Left ventricle myocardium inferior (tissue), 1 donor: ENCODE measurements around the gene FRZB. TPM values are rescaled to one million over a fixed set of nuclear protein-coding genes. Genes with fewer than 3 reads are reported as not detected.

Experiments used
- DNase-seq: peaks from one replicate; pipeline ENCODE4 v3.0.0-alpha.2; 2020
- H3K27ac ChIP-seq: fragments of 200-600 bp; replicated peaks from 2 replicates; pipeline ENCODE4 v1.8.0; 2021
- H3K27me3 ChIP-seq: fragments of 200-600 bp; 2 replicates; pipeline ENCODE4 v1.8.0; 2021; ENCODE audit warnings: low read depth
- H3K36me3 ChIP-seq: fragments of 200-600 bp; 2 replicates; pipeline ENCODE4 v1.8.0; 2021
- H3K4me1 ChIP-seq: fragments of 200-600 bp; 2 replicates; pipeline ENCODE4 v1.8.0; 2021
- H3K4me3 ChIP-seq: fragments of 200-600 bp; 2 replicates; pipeline ENCODE4 v1.8.0; 2021; ENCODE audit warnings: mild to moderate bottlenecking, moderate library complexity
- H3K9me3 ChIP-seq: fragments of 200-600 bp; replicated peaks from 2 replicates; pipeline ENCODE4 v1.8.0; 2021
- intact Hi-C: fragments of 100-400 bp; cut with micrococcal nuclease; formaldehyde crosslinking; loops from one replicate; pipeline ENCODE4 v1.11.0; 2022
- total RNA-seq: library from RNA; stranded (reverse); fragmentation: NEBNext Ultra II Directional; extraction: Animal tissue kit (Norgen Biotek cat#: 25700); gene quantifications from one replicate; pipeline ENCODE4 v1.2.1, GENCODE V29; 2021
- TF ChIP-seq, protein P1 (sequence below): fragments of 200-600 bp; IDR thresholded peaks from 2 replicates; pipeline ENCODE4 v1.8.0; 2021; ENCODE audit warnings: antibody characterized with exemption, mild to moderate bottlenecking, borderline replicate concordance
- donor health status: DM: no; HTN: yes; CAD: no; lungs with severe emphysema.

Gene FRZB
- total RNA-seq, 1 donor from 2014 or later: 2.2 TPM

- Histone ChIP-seq H3K27me3 (peaks cover 5% of the 10 kb centered on the region), H3K27ac (no peak overlapping the region), H3K4me1 (peaks cover 8% of the 10 kb centered on the region), H3K36me3 (no peaks in the 10 kb centered on the region), H3K4me3 (no peak overlapping the region), H3K9me3 (no peaks in the 10 kb centered on the region)
- no peak for DNase-seq
- TF ChIP-seq, protein P1, sequence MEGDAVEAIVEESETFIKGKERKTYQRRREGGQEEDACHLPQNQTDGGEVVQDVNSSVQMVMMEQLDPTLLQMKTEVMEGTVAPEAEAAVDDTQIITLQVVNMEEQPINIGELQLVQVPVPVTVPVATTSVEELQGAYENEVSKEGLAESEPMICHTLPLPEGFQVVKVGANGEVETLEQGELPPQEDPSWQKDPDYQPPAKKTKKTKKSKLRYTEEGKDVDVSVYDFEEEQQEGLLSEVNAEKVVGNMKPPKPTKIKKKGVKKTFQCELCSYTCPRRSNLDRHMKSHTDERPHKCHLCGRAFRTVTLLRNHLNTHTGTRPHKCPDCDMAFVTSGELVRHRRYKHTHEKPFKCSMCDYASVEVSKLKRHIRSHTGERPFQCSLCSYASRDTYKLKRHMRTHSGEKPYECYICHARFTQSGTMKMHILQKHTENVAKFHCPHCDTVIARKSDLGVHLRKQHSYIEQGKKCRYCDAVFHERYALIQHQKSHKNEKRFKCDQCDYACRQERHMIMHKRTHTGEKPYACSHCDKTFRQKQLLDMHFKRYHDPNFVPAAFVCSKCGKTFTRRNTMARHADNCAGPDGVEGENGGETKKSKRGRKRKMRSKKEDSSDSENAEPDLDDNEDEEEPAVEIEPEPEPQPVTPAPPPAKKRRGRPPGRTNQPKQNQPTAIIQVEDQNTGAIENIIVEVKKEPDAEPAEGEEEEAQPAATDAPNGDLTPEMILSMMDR: no peak
- intact Hi-C loops: no loop called here
Measured at GRCh38 chr2:182814804-182815203, 51.6 kb downstream of the FRZB start.

GRCh38 chr2:182814380-182814779, 52.1 kb downstream of the FRZB start:
- no peaks in the 10 kb centered on the region for H3K36me3 ChIP-seq

GRCh38 chr2:182810087-182810486, 56.4 kb downstream of the FRZB start:
- H3K36me3 ChIP-seq: no peaks in the 10 kb centered on the region
- no peak for DNase-seq
- H3K9me3 ChIP-seq: no peaks in the 10 kb centered on the region
- H3K4me3 ChIP-seq: no peak overlapping the region
- TF ChIP-seq, protein P1: no peak
- no peak overlapping the region for H3K27ac ChIP-seq
- intact Hi-C loops: no loop called here
- H3K4me1 ChIP-seq: no peaks in the 10 kb centered on the region
- H3K27me3 ChIP-seq: peaks cover 5% of the 10 kb centered on the region

More at GRCh38 chr2:182814380-182814779, 52.1 kb downstream of the FRZB start:
- no peaks in the 10 kb centered on the region for H3K9me3 ChIP-seq
- no peak overlapping the region for H3K27ac ChIP-seq
- DNase-seq: no peak
- H3K27me3 ChIP-seq: peaks cover 5% of the 10 kb centered on the region
- intact Hi-C loops: no loop called here
- H3K4me1 ChIP-seq: peaks cover 8% of the 10 kb centered on the region
- no peak overlapping the region for H3K4me3 ChIP-seq
- TF ChIP-seq, protein P1: no peak

DNA sequence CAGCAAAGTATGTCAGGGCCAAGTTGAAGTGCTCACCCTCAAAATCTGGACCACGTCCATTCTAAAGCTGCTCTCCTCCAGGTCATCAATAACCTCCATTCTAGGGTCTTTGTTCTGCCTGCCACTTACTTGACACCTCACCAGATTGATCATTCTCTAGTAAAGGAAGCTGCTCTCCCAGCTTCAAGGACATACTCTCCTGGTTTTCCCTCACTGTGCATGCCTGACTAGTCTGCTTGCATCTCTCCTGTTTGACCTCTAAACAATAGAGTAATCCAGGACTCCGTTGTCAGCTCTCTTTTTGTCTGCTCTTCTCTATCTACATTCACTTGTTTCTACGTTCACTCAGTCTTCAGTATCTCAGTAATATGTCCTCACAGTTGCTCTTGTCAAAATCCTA, 59.1 kb downstream of the FRZB start:
- peaks cover 5% of the 10 kb centered on the region for H3K27me3 ChIP-seq
- no peaks in the 10 kb centered on the region for H3K36me3 ChIP-seq
- H3K4me3 ChIP-seq: no peak overlapping the region
- DNase-seq: no peak
- TF ChIP-seq, protein P1: no peak
- no peak overlapping the region for H3K27ac ChIP-seq
- no peaks in the 10 kb centered on the region for H3K9me3 ChIP-seq
- intact Hi-C loops: no loop called here
- no peaks in the 10 kb centered on the region for H3K4me1 ChIP-seq

DNA sequence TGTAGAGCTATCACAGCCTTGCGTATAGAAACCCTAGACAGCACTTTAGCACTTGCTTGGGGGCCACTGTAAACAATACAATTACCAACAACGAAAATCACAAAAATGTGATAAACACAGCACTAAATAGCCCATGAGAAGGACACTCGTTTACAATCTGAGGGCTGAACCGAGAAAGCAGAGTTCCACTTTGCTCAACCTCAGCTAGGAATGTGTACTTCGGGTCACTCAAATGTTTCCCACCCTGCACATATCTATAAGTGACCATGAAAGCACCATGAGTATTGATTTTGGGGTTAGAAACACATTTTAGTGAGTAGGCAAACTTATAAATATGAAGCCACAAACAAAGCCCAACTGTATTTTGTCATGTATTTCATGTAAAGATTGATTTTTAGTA, 62.3 kb downstream of the FRZB start:
- Histone ChIP-seq H3K27ac (no peak overlapping the region), H3K9me3 (no peaks in the 10 kb centered on the region), H3K27me3 (no peaks in the 10 kb centered on the region), H3K4me3 (no peak overlapping the region), H3K4me1 (no peaks in the 10 kb centered on the region), H3K36me3 (no peaks in the 10 kb centered on the region)
- DNase-seq: no peak
- intact Hi-C loops: no loop called here
- TF ChIP-seq, protein P1: no peak

DNA sequence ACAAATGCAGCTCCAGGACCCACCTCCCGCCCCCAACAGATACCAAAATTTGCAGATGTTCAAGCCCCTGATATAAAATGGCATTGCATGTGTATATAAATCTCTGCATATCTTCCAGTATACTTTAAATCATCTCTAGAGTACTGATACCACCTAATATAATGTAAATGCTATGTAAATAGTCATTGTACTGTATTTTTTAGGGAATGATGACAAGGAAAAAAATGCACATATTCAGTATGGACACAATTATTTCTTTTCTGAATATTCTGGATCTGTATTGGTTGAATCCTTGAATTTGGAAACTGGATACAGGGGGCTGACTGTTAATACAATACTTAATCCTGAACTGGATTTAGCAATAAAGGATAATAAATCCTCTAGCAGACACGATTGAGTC, 67.7 kb downstream of the FRZB start:
- H3K36me3 ChIP-seq: no peaks in the 10 kb centered on the region
- no peaks in the 10 kb centered on the region for H3K27me3 ChIP-seq
- H3K4me3 ChIP-seq: no peak overlapping the region
- H3K27ac ChIP-seq: no peak overlapping the region
- peaks cover 10% of the 10 kb centered on the region for H3K4me1 ChIP-seq
- TF ChIP-seq, protein P1: no peak
- intact Hi-C loops: no loop called here
- H3K9me3 ChIP-seq: no peaks in the 10 kb centered on the region
- no peak for DNase-seq
